GM12892 (cell line): ENCODE results near the gene PRR12.

ENCODE experiments used
- DNase-seq: peaks from one replicate; pipeline ENCODE4 v3.0.0; 2011; ENCODE audit not compliant: insufficient read length
- FAIRE-seq: peaks from 2 replicates; lab custom pipeline; 2011; peaks lifted over from hg19 to GRCh38; lab: Jason Lieb, UNC
- POLR2A ChIP-seq: IDR thresholded peaks from 2 replicates; pipeline ENCODE4 v1.6.1; 2011; ENCODE audit warnings: low read depth, low read length, control low read depth
- POLR2AphosphoS5 ChIP-seq: IDR thresholded peaks from 2 replicates; pipeline ENCODE4 v1.6.1; 2011; ENCODE audit warnings: low read depth, low read length, control low read depth
- TAF1 ChIP-seq: IDR thresholded peaks from 2 replicates; pipeline ENCODE4 v1.6.1; 2011; ENCODE audit warnings: low read depth, mild to moderate bottlenecking, control low read depth, low read length, borderline replicate concordance

Gene PRR12

GRCh38 chr19:49581007-49581508 lies 9.9 kb upstream of the PRR12 start, which contains the start of gene PRRG2:
TSS of gene PRRG2 (plus strand) at chr19:49581316. CDS start at chr19:49583220, 1,904 bp downstream.
- TF ChIP-seq POLR2A (no peak), POLR2AphosphoS5 (no peak), TAF1 (no peak)
- DNase-seq (no peak), FAIRE-seq (no peak)

GRCh38 chr19:49583239-49583638 lies 7.7 kb upstream of the PRR12 start:
- no peak for DNase-seq
- TF ChIP-seq TAF1 = no peak
- no peak for TF ChIP-seq POLR2A
- TF ChIP-seq POLR2AphosphoS5 = no peak
- FAIRE-seq = no peak

GRCh38 chr19:49585023-49585422 lies 6.0 kb upstream of the PRR12 start:
- DNase-seq (no peak), FAIRE-seq (no peak)
- no peak for TF ChIP-seq POLR2AphosphoS5
- TF ChIP-seq POLR2A = no peak
- TF ChIP-seq TAF1 = no peak

- FAIRE-seq (no peak), DNase-seq (no peak)
- TF ChIP-seq POLR2AphosphoS5 = no peak
- no peak for TF ChIP-seq TAF1
- no peak for TF ChIP-seq POLR2A
These were observed 3.8 kb upstream of the PRR12 start for GRCh38 chr19:49587227-49587626.

- no peak for TF ChIP-seq POLR2A
- no peak for FAIRE-seq
- no peak for DNase-seq
These were observed 2.4 kb upstream of the PRR12 start for GRCh38 chr19:49588365-49589122.

- FAIRE-seq (no peak), DNase-seq (no peak)
- no peak for TF ChIP-seq TAF1
- no peak for TF ChIP-seq POLR2AphosphoS5
- TF ChIP-seq POLR2A = no peak
These were observed 1.5 kb upstream of the PRR12 start for GRCh38 chr19:49589502-49589905.

- TF ChIP-seq POLR2AphosphoS5 = peak; percentile 92
- TF ChIP-seq TAF1 = peak; percentile 83
- TF ChIP-seq POLR2A = peak; percentile 87
- DNase-seq (peak; percentile 88), FAIRE-seq (peak; percentile 93)
These were observed 661 bp upstream of the PRR12 start for GRCh38 chr19:49590071-49590970.

GRCh38 chr19:49591731-49592485 lies 926 bp downstream of the PRR12 start:
- FAIRE-seq = peak; percentile 30
- TF ChIP-seq POLR2AphosphoS5 (no peak), TAF1 (no peak), POLR2A (no peak)
- no peak for DNase-seq

GRCh38 chr19:49592486-49593232 lies 1.7 kb downstream of the PRR12 start:
- no peak for DNase-seq
- peak; percentile 74 for FAIRE-seq
- TF ChIP-seq TAF1 (no peak), POLR2AphosphoS5 (no peak), POLR2A (no peak)

GRCh38 chr19:49593233-49594113 lies 2.5 kb downstream of the PRR12 start:
- TF ChIP-seq POLR2AphosphoS5 (no peak), TAF1 (no peak), POLR2A (no peak)
- FAIRE-seq (peak; percentile 99), DNase-seq (peak; percentile 100)
